ENCODE results near the gene GOLIM4. TPM values are rescaled to one million over a fixed set of nuclear protein-coding genes. Genes with fewer than 3 reads are reported as not detected.

Gene GOLIM4
- total and polyA plus RNA-seq, 2 of the 13 experiments (the other 11 are each of a cell fraction or from before 2014, with no cell fraction given): 10.9 to 47.7 TPM

DNA sequence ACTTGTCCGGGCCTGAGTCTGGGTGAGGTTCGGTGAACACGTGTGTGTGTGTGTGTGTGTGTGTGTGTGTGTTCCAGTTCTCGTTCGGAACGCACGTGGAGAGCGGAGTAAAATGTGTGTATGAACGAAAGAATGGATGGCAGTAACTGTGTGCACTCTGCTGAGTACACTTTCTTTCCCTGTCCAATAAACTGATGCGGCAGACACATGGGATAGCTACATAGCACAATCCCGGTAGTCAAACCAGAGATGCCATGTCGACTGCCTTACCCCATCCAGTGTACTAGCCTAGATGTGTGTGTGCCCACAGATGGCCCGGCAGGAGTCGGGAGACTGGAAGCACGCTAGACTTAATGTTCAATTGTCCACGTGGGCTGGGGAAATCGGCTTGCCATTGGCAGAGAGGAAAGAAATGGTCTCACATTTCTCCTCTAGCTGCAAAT, 507 bp upstream of the GOLIM4 start (continued):
- TF ChIP-seq ZBTB38 (CRISPR knock-in tag; IDR thresholded peaks at IDR 0.05): peak; percentile 62; the same call in 1 of the 2 replicates
- no peak; the same call in 1 of the 2 replicates for TF ChIP-seq ZNF12 (CRISPR knock-in tag; IDR thresholded peaks at IDR 0.05)
- TF ChIP-seq CHD2 (IDR thresholded peaks at IDR 0.05; ENCODE audit: low read depth, low read length): no peak
- TF ChIP-seq TBX2 (CRISPR knock-in tag; IDR thresholded peaks at IDR 0.05; ENCODE audit: borderline replicate concordance): peak; percentile 70; the same call in 1 of the 2 replicates
- TF ChIP-seq TSC22D2 (CRISPR knock-in tag; IDR thresholded peaks at IDR 0.05; ENCODE audit: borderline replicate concordance): no peak; the same call in 1 of the 2 replicates
- TF ChIP-seq MXD4 (CRISPR knock-in tag; IDR thresholded peaks at IDR 0.05): peak; percentile 81
- TF ChIP-seq GATAD2A (CRISPR knock-in tag; IDR thresholded peaks at IDR 0.05): 0 out of 2 replicates have a peak, but pooled peaks have one; percentile 45
- no peak for TF ChIP-seq ZNF549 (CRISPR knock-in tag; IDR thresholded peaks at IDR 0.05)
- TF ChIP-seq SAP130 (CRISPR knock-in tag; IDR thresholded peaks at IDR 0.05; ENCODE audit: low read depth): peak; percentile 69
- TF ChIP-seq, protein P1, sequence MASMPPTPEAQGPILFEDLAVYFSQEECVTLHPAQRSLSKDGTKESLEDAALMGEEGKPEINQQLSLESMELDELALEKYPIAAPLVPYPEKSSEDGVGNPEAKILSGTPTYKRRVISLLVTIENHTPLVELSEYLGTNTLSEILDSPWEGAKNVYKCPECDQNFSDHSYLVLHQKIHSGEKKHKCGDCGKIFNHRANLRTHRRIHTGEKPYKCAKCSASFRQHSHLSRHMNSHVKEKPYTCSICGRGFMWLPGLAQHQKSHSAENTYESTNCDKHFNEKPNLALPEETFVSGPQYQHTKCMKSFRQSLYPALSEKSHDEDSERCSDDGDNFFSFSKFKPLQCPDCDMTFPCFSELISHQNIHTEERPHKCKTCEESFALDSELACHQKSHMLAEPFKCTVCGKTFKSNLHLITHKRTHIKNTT (CRISPR knock-in tag; IDR thresholded peaks at IDR 0.05): no peak
- TF ChIP-seq ZNF558 (CRISPR knock-in tag; IDR thresholded peaks at IDR 0.05; ENCODE audit: borderline replicate concordance): peak; percentile 49; the same call in 1 of the 2 replicates
- no peak for TF ChIP-seq MAZ (IDR thresholded peaks at IDR 0.05; ENCODE audit: borderline replicate concordance, low read depth, low read length)
- TF ChIP-seq MAZ (CRISPR knock-in tag; IDR thresholded peaks at IDR 0.05; ENCODE audit: low read depth): 0 out of 2 replicates have a peak, but pooled peaks have one; percentile 7
- TF ChIP-seq NFYB (CRISPR knock-in tag; IDR thresholded peaks at IDR 0.05): 0 out of 2 replicates have a peak, but pooled peaks have one; percentile 23
- TF ChIP-seq ZNF20 (CRISPR knock-in tag; IDR thresholded peaks at IDR 0.05): 0 out of 2 replicates have a peak, but pooled peaks have one; percentile 70
- peak; percentile 85; the same call in 1 of the 2 replicates for TF ChIP-seq ZNF737 (CRISPR knock-in tag; IDR thresholded peaks at IDR 0.05; ENCODE audit: borderline replicate concordance)
- 0 out of 2 replicates have a peak, but pooled peaks have one; percentile 41 for TF ChIP-seq SP4 (CRISPR knock-in tag; IDR thresholded peaks at IDR 0.05)
- no peak; the same call in 1 of the 2 replicates for TF ChIP-seq ZBTB20 (CRISPR knock-in tag; IDR thresholded peaks at IDR 0.05; ENCODE audit: borderline replicate concordance, low read depth)
- TF ChIP-seq HNRNPH1 (optimal IDR thresholded peaks at IDR 0.05; ENCODE audit: low read depth, low read length): no peak
- TF ChIP-seq ZNF296 (CRISPR knock-in tag; conservative IDR thresholded peaks at IDR 0.05): peak; percentile 79; the same call in 1 of the 2 replicates
- 0 out of 2 replicates have a peak, but pooled peaks have one; percentile 16 for TF ChIP-seq KDM5B (CRISPR knock-in tag; IDR thresholded peaks at IDR 0.05; ENCODE audit: borderline replicate concordance)
- TF ChIP-seq, protein P2, sequence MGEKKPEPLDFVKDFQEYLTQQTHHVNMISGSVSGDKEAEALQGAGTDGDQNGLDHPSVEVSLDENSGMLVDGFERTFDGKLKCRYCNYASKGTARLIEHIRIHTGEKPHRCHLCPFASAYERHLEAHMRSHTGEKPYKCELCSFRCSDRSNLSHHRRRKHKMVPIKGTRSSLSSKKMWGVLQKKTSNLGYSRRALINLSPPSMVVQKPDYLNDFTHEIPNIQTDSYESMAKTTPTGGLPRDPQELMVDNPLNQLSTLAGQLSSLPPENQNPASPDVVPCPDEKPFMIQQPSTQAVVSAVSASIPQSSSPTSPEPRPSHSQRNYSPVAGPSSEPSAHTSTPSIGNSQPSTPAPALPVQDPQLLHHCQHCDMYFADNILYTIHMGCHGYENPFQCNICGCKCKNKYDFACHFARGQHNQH (CRISPR knock-in tag; IDR thresholded peaks at IDR 0.05): no peak
- TF ChIP-seq ZNF563 (CRISPR knock-in tag; IDR thresholded peaks at IDR 0.05): peak; percentile 12; the same call in 1 of the 2 replicates
- TF ChIP-seq, protein P3, sequence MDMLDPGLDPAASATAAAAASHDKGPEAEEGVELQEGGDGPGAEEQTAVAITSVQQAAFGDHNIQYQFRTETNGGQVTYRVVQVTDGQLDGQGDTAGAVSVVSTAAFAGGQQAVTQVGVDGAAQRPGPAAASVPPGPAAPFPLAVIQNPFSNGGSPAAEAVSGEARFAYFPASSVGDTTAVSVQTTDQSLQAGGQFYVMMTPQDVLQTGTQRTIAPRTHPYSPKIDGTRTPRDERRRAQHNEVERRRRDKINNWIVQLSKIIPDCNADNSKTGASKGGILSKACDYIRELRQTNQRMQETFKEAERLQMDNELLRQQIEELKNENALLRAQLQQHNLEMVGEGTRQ (IDR thresholded peaks at IDR 0.05; ENCODE audit: low read depth, low read length): peak; percentile 77
- TF ChIP-seq, protein P3 (CRISPR knock-in tag; IDR thresholded peaks at IDR 0.05; ENCODE audit: borderline replicate concordance): peak; percentile 81; the same call in 1 of the 2 replicates
- 0 out of 2 replicates have a peak, but pooled peaks have one; percentile 6 for TF ChIP-seq KMT2A (CRISPR knock-in tag; IDR thresholded peaks at IDR 0.05)
- TF ChIP-seq EEA1 (CRISPR knock-in tag; IDR thresholded peaks at IDR 0.05; ENCODE audit: borderline replicate concordance): peak; percentile 61; the same call in 1 of the 2 replicates
- 0 out of 2 replicates have a peak, but pooled peaks have one; percentile 48 for TF ChIP-seq FOXK2 (IDR thresholded peaks at IDR 0.05)
- TF ChIP-seq ZSCAN25 (CRISPR knock-in tag; IDR thresholded peaks at IDR 0.05): 0 out of 2 replicates have a peak, but pooled peaks have one; percentile 20

Data from HepG2 (cell line).